ENCODE measurements around the gene KAT14. TPM values are rescaled to one million over a fixed set of nuclear protein-coding genes. Genes with fewer than 3 reads are reported as not detected.
"Not testable (repeated sequence)": the region's sequence is repeated elsewhere in the genome, so short reads cannot be mapped to it uniquely, and the experiment has no call there.

The KAT14 gene
- total and polyA plus RNA-seq, 8 donors, result 4.0 to 8.5 (median 6.1) TPM

- intact Hi-C loops (cut with DNase I), result no loop called here
- ATAC-seq (no peak), DNase-seq (no peak), FAIRE-seq (no peak)
- Histone ChIP-seq H3K4me1 (no peaks in the 10 kb centered on the region), H3K27me3 (no peaks in the 10 kb centered on the region), H3K27ac (no peak overlapping the region), H3K9me3 (no peaks in the 10 kb centered on the region), H3K4me3 (no peak overlapping the region), H3K36me3 (no peaks in the 10 kb centered on the region)
- TF ChIP-seq CTCF (IDR thresholded peaks at IDR 0.05), result no peak
- 40 to 48% methylated on average over 7 of the region's 7 CpGs for WGBS, 2 donors
Measured at GRCh38 chr20:18101125-18101810, 36.4 kb upstream of the KAT14 start.

- DNase-seq (no peak), ATAC-seq (peak in 2 of 4 donors; percentile 44 to 63), FAIRE-seq (no peak)
- no peaks in the 10 kb centered on the region for H3K27me3 ChIP-seq
- WGBS, 2 donors, result 9 to 12% methylated on average over 1 of the region's 1 CpG
- H3K9me3 ChIP-seq, result no peaks in the 10 kb centered on the region
- no peak for TF ChIP-seq CTCF (IDR thresholded peaks at IDR 0.05)
- no peak overlapping the region for H3K4me3 ChIP-seq
- H3K36me3 ChIP-seq, result no peaks in the 10 kb centered on the region
- H3K27ac ChIP-seq, result no peak overlapping the region
- intact Hi-C loops (cut with DNase I), result no loop called here
- no peaks in the 10 kb centered on the region for H3K4me1 ChIP-seq
Measured at GRCh38 chr20:18103497-18103896, 34.2 kb upstream of the KAT14 start.

- TF ChIP-seq CTCF (IDR thresholded peaks at IDR 0.05), result no peak
- FAIRE-seq (no peak), ATAC-seq (no peak), DNase-seq (no peak)
- Histone ChIP-seq H3K4me1 (no peaks in the 10 kb centered on the region), H3K9me3 (no peaks in the 10 kb centered on the region), H3K4me3 (no peak overlapping the region), H3K27ac (no peak overlapping the region), H3K36me3 (no peaks in the 10 kb centered on the region), H3K27me3 (no peaks in the 10 kb centered on the region)
- intact Hi-C loops (cut with DNase I), result no loop called here
- 84 to 89% methylated on average over 2 of the region's 2 CpGs for WGBS, 2 donors
Measured at GRCh38 chr20:18108326-18108725, 29.3 kb upstream of the KAT14 start.

- 76 to 79% methylated on average over 1 of the region's 1 CpG for WGBS, 2 donors
- H3K4me3 ChIP-seq; DNase-seq; H3K27me3 ChIP-seq; ATAC-seq; H3K4me1 ChIP-seq; H3K27ac ChIP-seq; H3K36me3 ChIP-seq; FAIRE-seq; H3K9me3 ChIP-seq; intact Hi-C loops (cut with DNase I): not testable (repeated sequence)
Measured at GRCh38 chr20:18128574-18128973, 9.1 kb upstream of the KAT14 start.

- no peak overlapping the region for H3K27ac ChIP-seq
- H3K4me3 ChIP-seq, result no peak overlapping the region
- no peak for ATAC-seq
- no peak for FAIRE-seq
- DNase-seq, result no peak
- no peaks in the 10 kb centered on the region for H3K27me3 ChIP-seq
- H3K9me3 ChIP-seq, result no peaks in the 10 kb centered on the region
- no peaks in the 10 kb centered on the region for H3K36me3 ChIP-seq
- 93 to 97% methylated on average over 1 of the region's 1 CpG for WGBS, 2 donors
- intact Hi-C loops (cut with DNase I), result no loop called here
- no peaks in the 10 kb centered on the region for H3K4me1 ChIP-seq
- TF ChIP-seq CTCF (IDR thresholded peaks at IDR 0.05), result no peak
Measured at GRCh38 chr20:18132663-18133062, 5.0 kb upstream of the KAT14 start.
